Measurements from ENCODE around the gene COL6A5. TPM values are rescaled to one million over a fixed set of nuclear protein-coding genes. Genes with fewer than 3 reads are reported as not detected.

The COL6A5 gene
- total and polyA plus RNA-seq, 9 of the 15 experiments (the other 6 are each of a cell fraction or from before 2014, with no cell fraction given) = 1.5 to 9.7 (median 5.6) TPM

DNA sequence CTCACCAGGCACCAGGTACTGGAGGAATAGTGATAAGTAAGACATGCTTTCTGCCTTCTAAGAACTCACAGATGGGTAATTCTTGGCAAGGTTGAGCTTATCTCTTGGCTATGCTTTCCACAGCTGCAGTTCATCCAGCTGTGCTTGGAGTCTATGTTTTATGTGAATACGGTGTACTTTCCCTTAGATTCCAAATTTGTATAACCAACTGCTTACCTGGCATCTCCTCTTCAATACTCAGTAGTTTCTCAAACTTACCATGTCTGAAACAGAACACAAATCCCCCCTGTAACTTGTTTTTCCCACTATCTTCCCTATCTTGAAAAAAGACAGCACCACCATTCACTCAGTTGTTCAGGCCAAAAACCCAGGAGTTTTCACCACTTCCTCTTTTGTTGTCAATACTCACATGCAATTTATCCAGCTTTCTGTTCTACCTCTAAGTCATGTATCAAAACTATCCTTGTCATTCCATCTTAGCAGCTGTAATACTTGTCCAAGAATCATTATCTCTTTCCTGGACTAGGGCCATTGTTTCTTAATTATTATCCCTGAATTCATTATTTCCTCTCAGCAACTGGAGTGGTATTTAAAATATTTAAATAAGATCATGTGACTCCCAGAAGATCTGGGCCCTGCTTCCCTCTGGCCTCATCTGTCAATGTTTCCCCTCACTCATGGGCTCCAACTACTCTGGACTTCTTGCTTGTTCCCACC is 32.6 kb downstream of the COL6A5 start (continued):
- TF ChIP-seq, protein P1, sequence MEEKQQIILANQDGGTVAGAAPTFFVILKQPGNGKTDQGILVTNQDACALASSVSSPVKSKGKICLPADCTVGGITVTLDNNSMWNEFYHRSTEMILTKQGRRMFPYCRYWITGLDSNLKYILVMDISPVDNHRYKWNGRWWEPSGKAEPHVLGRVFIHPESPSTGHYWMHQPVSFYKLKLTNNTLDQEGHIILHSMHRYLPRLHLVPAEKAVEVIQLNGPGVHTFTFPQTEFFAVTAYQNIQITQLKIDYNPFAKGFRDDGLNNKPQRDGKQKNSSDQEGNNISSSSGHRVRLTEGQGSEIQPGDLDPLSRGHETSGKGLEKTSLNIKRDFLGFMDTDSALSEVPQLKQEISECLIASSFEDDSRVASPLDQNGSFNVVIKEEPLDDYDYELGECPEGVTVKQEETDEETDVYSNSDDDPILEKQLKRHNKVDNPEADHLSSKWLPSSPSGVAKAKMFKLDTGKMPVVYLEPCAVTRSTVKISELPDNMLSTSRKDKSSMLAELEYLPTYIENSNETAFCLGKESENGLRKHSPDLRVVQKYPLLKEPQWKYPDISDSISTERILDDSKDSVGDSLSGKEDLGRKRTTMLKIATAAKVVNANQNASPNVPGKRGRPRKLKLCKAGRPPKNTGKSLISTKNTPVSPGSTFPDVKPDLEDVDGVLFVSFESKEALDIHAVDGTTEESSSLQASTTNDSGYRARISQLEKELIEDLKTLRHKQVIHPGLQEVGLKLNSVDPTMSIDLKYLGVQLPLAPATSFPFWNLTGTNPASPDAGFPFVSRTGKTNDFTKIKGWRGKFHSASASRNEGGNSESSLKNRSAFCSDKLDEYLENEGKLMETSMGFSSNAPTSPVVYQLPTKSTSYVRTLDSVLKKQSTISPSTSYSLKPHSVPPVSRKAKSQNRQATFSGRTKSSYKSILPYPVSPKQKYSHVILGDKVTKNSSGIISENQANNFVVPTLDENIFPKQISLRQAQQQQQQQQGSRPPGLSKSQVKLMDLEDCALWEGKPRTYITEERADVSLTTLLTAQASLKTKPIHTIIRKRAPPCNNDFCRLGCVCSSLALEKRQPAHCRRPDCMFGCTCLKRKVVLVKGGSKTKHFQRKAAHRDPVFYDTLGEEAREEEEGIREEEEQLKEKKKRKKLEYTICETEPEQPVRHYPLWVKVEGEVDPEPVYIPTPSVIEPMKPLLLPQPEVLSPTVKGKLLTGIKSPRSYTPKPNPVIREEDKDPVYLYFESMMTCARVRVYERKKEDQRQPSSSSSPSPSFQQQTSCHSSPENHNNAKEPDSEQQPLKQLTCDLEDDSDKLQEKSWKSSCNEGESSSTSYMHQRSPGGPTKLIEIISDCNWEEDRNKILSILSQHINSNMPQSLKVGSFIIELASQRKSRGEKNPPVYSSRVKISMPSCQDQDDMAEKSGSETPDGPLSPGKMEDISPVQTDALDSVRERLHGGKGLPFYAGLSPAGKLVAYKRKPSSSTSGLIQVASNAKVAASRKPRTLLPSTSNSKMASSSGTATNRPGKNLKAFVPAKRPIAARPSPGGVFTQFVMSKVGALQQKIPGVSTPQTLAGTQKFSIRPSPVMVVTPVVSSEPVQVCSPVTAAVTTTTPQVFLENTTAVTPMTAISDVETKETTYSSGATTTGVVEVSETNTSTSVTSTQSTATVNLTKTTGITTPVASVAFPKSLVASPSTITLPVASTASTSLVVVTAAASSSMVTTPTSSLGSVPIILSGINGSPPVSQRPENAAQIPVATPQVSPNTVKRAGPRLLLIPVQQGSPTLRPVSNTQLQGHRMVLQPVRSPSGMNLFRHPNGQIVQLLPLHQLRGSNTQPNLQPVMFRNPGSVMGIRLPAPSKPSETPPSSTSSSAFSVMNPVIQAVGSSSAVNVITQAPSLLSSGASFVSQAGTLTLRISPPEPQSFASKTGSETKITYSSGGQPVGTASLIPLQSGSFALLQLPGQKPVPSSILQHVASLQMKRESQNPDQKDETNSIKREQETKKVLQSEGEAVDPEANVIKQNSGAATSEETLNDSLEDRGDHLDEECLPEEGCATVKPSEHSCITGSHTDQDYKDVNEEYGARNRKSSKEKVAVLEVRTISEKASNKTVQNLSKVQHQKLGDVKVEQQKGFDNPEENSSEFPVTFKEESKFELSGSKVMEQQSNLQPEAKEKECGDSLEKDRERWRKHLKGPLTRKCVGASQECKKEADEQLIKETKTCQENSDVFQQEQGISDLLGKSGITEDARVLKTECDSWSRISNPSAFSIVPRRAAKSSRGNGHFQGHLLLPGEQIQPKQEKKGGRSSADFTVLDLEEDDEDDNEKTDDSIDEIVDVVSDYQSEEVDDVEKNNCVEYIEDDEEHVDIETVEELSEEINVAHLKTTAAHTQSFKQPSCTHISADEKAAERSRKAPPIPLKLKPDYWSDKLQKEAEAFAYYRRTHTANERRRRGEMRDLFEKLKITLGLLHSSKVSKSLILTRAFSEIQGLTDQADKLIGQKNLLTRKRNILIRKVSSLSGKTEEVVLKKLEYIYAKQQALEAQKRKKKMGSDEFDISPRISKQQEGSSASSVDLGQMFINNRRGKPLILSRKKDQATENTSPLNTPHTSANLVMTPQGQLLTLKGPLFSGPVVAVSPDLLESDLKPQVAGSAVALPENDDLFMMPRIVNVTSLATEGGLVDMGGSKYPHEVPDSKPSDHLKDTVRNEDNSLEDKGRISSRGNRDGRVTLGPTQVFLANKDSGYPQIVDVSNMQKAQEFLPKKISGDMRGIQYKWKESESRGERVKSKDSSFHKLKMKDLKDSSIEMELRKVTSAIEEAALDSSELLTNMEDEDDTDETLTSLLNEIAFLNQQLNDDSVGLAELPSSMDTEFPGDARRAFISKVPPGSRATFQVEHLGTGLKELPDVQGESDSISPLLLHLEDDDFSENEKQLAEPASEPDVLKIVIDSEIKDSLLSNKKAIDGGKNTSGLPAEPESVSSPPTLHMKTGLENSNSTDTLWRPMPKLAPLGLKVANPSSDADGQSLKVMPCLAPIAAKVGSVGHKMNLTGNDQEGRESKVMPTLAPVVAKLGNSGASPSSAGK (IDR thresholded peaks at IDR 0.05) = 0 out of 2 replicates have a peak, but pooled peaks have one; percentile 23
- TF ChIP-seq BACH1 (tag; IDR thresholded peaks at IDR 0.05) = no peak
- TF ChIP-seq, protein P2, sequence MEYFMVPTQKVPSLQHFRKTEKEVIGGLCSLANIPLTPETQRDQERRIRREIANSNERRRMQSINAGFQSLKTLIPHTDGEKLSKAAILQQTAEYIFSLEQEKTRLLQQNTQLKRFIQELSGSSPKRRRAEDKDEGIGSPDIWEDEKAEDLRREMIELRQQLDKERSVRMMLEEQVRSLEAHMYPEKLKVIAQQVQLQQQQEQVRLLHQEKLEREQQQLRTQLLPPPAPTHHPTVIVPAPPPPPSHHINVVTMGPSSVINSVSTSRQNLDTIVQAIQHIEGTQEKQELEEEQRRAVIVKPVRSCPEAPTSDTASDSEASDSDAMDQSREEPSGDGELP (CRISPR knock-in tag; IDR thresholded peaks at IDR 0.05; ENCODE audit: borderline replicate concordance) = no peak
- TF ChIP-seq PRMT5 (CRISPR knock-in tag; IDR thresholded peaks at IDR 0.05) = no peak
- TF ChIP-seq KLF1 (tag; IDR thresholded peaks at IDR 0.05) = no peak
- TF ChIP-seq, protein P3, sequence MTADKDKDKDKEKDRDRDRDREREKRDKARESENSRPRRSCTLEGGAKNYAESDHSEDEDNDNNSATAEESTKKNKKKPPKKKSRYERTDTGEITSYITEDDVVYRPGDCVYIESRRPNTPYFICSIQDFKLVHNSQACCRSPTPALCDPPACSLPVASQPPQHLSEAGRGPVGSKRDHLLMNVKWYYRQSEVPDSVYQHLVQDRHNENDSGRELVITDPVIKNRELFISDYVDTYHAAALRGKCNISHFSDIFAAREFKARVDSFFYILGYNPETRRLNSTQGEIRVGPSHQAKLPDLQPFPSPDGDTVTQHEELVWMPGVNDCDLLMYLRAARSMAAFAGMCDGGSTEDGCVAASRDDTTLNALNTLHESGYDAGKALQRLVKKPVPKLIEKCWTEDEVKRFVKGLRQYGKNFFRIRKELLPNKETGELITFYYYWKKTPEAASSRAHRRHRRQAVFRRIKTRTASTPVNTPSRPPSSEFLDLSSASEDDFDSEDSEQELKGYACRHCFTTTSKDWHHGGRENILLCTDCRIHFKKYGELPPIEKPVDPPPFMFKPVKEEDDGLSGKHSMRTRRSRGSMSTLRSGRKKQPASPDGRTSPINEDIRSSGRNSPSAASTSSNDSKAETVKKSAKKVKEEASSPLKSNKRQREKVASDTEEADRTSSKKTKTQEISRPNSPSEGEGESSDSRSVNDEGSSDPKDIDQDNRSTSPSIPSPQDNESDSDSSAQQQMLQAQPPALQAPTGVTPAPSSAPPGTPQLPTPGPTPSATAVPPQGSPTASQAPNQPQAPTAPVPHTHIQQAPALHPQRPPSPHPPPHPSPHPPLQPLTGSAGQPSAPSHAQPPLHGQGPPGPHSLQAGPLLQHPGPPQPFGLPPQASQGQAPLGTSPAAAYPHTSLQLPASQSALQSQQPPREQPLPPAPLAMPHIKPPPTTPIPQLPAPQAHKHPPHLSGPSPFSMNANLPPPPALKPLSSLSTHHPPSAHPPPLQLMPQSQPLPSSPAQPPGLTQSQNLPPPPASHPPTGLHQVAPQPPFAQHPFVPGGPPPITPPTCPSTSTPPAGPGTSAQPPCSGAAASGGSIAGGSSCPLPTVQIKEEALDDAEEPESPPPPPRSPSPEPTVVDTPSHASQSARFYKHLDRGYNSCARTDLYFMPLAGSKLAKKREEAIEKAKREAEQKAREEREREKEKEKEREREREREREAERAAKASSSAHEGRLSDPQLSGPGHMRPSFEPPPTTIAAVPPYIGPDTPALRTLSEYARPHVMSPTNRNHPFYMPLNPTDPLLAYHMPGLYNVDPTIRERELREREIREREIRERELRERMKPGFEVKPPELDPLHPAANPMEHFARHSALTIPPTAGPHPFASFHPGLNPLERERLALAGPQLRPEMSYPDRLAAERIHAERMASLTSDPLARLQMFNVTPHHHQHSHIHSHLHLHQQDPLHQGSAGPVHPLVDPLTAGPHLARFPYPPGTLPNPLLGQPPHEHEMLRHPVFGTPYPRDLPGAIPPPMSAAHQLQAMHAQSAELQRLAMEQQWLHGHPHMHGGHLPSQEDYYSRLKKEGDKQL (CRISPR knock-in tag; IDR thresholded peaks at IDR 0.05; ENCODE audit: borderline replicate concordance) = no peak
- TF ChIP-seq FOXA1 (IDR thresholded peaks at IDR 0.05; ENCODE audit: borderline replicate concordance) = no peak

All from K562 (cell line).